HG03565 (cell line): Measurements from ENCODE around the gene AP1G2.
A peak's percentile ranks its signal among the peaks of the same experiment; 100 is the strongest.
"Not testable (repeated sequence)": the region's sequence is repeated elsewhere in the genome, so short reads cannot be mapped to it uniquely, and the experiment has no call there.

ENCODE experiments used
- ATAC-seq: cut with Tn5 transposase; IDR thresholded peaks from one replicate; pipeline ENCODE4 v1.9.1; 2021; ENCODE audit warnings: mild to moderate bottlenecking, moderate library complexity; ENCODE audit not compliant: unreplicated experiment

AP1G2 gene

GRCh38 chr14:23600806-23601205 is 33.2 kb upstream of the AP1G2 start:
- ATAC-seq = no peak

DNA sequence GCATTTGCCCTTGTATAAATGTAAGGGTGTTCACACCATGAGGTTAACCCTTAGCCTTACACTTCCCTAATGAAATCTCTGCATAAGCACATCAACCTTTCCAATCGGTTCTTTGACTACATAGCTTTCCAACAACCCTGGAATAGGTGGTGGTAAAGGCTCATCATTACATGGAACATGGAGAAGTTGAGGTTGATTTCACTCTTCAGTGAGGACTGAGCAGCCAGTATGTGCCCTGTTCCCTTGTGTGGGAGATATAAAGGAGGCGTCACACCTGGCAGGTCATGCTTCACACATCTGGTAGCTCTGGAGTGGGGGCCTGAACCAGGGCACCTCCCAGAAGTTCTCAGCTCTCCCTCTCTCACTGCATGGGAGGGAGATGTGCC is 32.7 kb upstream of the AP1G2 start:
- no peak for ATAC-seq

DNA sequence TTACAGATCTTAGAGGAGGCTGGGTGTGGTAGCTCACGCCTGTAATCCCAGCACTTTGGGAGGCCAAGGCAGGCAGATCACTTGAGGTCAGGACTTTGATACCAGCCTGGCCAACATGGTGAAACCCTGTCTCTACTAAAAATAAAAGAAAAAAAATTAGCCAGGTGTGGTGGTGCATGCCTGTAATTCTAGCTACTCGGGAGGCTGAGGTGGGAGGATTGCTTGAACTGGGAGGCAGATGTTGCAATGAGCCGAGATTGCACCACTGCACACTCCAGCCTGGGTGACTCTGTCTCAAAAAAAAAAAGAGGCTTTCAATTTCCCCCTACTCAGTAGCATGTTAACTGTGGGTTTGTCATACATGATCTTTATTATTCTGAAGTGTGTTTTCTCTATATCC is 26.6 kb upstream of the AP1G2 start:
- not testable (repeated sequence) for ATAC-seq

DNA sequence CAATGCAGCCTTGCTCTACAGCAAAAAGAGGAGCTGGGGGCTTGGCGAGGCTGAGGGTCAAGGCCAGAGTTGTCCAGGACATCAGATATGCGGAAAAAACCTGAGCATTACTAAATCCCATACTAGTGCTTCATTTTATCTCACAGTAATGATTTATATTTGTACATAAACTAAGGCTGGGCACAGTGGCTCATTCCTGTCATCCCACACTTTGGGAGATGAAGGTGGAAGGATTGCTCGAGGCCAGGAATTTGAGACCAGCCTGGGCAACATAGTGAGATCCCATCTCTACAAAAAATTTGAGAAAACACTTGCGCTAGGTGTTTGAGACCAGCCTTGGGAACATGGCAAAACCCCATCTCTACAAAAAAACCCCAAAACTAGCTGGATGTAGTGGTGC is 22.6 kb upstream of the AP1G2 start:
- no peak for ATAC-seq

GRCh38 chr14:23589606-23590005 is 22.0 kb upstream of the AP1G2 start:
- ATAC-seq = no peak

DNA sequence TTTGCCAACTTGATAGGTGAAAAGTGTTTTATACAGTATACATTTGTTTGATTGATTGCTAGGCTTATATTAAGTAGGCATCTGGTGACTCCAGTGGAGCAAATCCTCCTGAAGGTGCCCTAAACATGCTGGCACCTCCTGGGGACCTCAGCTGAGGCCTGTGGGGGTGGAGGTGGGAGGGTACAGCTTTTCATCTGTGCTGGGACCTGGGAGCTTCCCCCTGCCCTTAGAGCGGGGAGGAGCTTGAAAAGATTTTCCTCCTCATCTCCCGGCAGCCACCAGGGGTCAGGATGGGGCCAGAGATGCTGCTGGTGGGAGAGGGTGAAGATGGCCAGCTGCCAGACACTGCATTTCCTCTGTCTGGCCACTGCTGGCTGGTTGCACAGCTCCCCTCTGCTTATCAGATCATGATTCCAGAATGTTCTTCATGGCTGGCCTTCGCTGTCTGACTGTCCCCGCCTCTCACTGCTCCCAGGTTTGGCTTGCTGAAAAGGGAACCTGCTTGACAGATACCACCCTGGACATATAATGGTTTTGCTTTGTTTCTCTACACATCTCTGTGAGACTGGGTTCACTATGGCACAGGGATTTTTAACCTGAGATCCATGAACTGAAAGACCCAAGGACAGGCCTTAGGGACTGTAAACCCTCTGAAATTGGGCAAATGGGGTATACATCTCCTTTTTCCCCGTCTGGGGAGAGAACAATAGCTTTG is 21.4 kb upstream of the AP1G2 start:
- peak; percentile 93 for ATAC-seq

DNA sequence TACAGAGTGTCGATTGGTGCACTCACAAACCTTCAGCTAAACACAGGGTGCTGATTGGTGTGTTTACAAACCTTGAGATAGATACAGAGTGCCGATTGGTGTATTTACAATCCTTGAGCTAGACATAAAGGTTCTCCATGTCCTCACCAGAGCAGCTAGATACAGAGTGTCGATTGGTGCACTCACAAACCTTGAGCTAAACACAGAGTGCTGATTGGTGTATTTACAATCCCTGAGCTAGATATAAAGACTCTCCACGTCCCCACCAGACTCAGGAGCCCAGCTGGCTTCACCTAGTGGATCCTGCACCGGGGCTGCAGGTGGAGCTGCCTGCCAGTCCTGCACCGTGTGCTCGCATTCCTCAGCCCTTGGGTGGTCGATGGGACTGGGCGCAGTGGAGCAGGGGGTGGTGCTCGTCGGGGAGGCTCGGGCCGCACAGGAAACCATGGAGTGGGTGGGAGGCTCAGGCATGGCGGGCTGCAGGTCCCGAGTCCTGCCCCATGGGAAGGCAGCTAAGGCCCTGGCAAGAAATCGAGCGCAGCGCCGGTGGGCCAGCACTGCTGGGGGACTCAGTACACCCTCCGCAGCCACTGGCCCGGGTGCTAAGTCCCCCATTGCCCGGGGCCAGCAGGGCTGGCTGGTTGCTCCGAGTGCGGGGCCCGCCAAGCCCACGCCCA is 17.1 kb upstream of the AP1G2 start:
- not testable (repeated sequence) for ATAC-seq

DNA sequence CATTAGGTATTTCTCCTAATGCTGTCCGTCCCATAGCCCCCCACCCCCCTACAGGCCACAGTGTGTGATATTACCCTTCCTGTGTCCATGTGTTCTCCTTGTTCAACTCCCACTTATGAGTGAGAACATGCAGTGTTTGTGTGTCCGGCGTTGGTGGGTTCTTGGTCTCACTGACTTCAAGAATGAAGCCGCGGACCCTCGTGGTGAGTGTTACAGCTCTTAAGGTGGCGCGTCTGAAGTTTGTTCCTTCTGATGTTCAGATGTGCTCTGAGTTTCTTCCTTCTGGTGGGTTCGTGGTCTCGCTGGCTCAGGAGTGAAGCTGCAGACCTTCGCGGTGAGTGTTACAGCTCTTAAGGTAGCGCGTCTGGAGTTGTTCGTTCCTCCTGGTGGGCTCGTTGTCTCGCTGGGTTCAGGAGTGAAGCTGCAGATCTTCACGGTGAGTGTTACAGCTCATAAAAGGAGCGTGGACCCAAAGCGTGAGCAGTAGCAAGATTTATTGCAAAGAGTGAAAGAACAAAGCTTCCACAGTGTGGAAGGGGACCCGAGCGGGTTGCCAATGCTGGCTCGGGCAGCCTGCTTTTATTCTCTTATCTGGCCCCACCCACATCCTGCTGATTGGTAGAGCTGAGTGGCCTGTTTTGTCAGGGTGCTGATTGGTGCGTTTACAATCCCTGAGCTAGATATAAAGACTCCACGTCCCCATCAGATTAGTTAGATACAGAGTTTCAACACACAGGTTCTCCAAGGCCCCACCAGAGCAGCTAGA is 16.4 kb upstream of the AP1G2 start:
- not testable (repeated sequence) for ATAC-seq

DNA sequence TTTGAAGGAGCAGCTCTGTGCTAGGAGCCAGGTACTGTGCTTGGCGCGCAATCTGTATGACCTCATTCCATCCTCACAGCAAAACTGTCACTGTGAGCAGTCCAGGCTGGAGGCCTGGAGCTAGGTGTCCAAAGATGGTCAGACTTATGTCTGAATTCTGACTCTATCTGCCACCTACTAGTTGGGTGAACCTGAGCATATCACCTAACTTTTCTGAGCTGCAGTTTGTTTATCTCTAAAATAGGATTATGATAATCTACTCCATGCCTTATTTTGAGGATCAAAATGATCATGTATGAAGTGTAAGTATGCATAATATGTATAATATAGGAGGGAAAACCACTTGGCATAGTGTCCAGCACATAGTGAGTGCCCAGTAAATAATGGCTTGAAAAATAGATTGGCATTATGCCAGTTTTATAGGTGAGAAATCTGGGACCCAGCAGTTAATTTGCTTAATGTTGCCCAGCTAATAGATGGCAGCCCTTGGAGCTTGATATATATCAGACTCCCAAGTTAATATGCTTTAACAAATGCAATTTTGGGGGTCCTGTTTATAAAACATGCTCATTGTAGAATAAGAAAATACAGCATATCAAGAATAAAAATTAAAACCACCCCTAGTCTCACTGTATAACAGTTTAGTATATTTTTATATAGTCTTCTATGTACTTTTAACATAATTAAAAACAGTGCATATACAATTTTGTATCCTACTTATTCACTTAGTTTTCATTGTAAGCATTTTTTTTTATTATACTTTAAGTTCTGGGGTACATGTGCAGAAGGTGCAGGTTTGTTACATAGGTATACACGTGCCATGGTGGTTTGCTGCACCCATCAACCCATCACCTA is 15.5 kb upstream of the AP1G2 start:
- no peak for ATAC-seq

- ATAC-seq = no peak
These were observed 13.3 kb upstream of the AP1G2 start for GRCh38 chr14:23580948-23581281.

GRCh38 chr14:23580152-23580926 is 12.7 kb upstream of the AP1G2 start:
- ATAC-seq = no peak

DNA sequence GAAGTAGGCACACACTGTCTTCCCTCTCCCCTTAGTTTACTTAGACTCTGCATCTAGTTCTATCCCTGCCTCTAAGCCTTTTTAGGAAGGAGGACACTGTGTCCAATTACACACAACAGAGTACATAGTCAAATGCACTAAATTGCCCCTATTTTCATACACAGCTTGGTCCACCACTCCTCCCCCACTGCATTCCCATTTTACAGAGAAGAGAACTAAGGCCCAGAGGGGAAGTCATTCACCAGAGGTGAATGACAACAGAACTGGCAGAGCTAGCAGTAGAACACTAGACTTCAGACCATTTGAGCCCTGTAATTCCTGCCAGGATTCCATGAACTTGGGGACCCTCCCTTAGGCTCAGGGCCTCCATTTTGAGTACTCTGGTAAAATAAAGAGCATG is 12.1 kb upstream of the AP1G2 start:
- ATAC-seq = no peak

DNA sequence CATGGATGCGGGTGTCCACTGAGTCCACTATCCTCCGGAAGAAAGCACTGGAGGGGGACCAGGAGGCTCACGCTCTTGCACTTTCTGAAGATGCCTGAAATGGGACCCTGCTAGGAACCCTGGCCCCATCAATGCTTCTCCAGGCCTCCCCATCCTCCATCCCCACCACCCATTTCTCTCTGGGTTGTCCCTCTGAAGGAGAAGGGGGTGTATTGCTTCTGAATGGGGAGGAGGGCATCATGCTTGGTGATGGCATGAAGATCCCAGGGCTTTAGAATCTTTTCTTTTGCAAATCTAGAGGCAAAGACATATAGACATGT is 11.7 kb upstream of the AP1G2 start:
- ATAC-seq = no peak

GRCh38 chr14:23578560-23579310 is 11.1 kb upstream of the AP1G2 start, which contains the start of gene JPH4:
Gene JPH4 (minus strand): TSS chr14:23578790. CDS start chr14:23577453, 1,337 bp downstream.
- no peak for ATAC-seq

DNA sequence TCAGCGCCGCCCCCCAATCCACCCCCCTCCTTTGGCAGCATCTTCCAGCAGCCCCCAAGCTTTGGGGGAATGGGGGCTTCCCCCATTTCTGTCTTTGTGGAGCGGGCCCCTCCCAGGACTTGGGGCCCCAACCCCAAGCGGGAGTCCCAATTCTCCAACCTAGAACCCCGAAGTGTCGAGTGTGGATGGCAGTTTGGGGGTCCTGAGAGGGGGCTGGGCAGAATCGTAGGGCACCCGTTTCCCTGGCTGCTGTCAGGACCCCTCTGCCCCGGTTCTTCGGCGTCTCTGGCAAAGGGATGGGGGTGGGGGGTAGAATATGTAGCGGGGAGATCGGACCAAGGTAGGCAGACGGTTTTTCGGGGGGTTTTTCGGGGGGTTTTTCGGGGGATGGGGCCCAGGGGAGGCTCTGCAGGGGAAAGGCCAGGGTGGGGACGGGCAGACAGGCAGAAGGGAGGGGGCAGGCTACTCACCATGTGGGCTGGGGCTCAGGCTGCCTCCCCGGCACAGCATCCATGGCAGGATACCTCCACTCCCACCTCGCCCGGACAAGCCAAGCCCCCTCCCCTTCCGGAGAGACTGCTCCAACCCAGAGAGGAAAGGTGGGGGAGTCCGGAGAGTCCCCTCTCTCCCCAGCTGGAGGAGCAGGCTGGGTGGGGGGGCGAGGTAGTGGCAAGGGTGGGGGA is 10.3 kb upstream of the AP1G2 start:
- ATAC-seq = no peak

GRCh38 chr14:23577004-23577681 is 9.6 kb upstream of the AP1G2 start:
- no peak for ATAC-seq

DNA sequence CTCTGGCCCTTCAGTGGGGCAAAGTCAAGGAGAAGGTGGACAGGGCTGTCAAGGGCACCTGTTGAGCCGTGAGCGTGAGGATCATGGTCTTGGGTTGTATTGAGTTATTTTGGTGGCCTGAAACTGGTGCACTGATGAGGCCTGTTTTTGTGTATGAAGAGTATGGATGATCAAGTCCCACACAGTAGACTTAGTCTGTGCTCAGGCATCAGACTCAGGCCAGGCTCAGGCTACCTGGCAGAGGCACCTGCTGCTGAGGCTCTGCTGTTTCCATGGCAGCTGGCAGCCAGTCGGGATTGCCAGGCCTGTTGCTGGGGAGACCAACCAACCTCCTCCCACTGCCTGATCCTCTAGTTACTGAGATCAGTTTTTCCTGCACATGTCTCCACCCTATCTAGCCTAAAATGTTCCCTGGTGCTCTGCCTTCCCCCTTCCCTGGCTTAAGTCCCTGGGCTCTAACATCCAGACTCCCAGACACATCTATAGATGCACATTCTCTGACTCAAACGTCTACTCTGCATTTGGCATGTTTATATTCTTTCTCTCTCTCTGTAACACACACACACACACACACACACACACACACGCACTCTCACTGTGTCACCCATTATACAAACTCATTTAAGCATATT is 5.9 kb upstream of the AP1G2 start:
- no peak for ATAC-seq

GRCh38 chr14:23572836-23573235 is 5.2 kb upstream of the AP1G2 start:
- ATAC-seq = no peak
